Testis (tissue), 2 donors: ENCODE results near the gene TXNDC5.

Source experiments
- CTCF ChIP-seq, 3 experiments: fragments of 450-650 bp in 2 of 3; fragments of 200-600 bp in 1 of 3; sonication (generic) in 1 of 3; IDR thresholded peaks; one replicate each; pipeline ENCODE4 v1.5.1; 2016 to 2019; ENCODE audit warnings: antibody characterized with exemption in 3 of 3, mild to moderate bottlenecking in 2 of 3, moderate library complexity in 1 of 3
- POLR2A ChIP-seq: fragments of 450-650 bp; IDR thresholded peaks from one replicate; pipeline ENCODE4 v1.6.1; 2017; ENCODE audit warnings: antibody characterized with exemption, mild to moderate bottlenecking, moderate library complexity

DNA sequence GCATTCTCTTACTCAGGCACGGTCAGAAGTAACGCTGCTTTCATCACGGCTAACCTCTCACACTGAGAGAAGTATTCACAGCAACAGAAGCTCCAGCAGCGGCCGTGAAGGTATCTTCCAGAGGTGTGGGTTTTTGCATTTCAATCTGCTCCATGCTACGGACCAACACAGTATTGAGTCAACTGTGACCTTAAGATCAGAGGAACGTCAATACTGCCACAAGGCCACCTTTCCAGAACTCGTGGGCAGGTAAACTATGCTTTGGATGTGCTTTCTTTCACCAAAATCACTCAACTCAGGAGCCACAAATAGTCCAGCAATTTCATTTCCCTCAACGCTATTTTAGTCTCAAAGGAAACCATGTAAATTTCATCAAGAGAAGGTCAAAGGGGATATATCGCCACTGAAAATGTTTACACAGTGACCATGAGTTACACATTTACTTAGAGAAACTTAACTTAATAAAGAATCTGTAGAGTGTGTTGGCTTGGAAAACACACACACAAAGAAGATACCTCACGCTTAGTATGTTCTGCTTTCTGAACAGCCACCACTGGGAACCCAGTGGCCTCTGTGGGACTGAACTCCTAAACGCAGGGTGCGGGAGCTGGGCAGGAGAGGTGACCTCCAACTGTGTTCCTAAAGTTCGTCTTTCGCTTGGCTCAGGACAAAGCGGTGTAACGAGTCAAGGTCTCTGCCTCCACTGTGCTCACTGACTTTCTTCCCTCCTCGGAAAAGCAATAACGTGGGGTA, 27.9 kb downstream of the TXNDC5 start:
- TF ChIP-seq CTCF (IDR thresholded peaks at IDR 0.05): no peak
- no peak for TF ChIP-seq POLR2A
